ENCODE results near the gene PCDHGA1.

DNA sequence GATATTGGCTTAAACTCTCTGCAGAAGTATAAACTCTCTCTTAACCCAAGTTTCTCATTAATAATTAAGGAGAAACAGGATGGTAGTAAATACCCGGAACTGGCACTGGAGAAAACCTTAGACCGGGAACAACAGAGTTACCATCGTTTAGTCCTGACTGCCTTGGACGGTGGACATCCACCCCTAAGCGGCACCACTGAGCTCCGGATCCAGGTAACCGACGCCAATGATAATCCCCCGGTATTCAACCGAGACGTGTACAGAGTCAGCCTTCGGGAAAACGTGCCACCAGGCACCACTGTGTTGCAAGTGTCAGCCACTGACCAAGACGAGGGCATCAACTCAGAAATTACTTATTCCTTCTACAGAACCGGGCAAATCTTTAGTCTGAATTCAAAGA, 68.3 kb downstream of the PCDHGA1 start:
- no peak for TF ChIP-seq EZH2 (IDR thresholded peaks at IDR 0.05)
- TF ChIP-seq CTCF (IDR thresholded peaks at IDR 0.05), result no peak
- no peak for TF ChIP-seq EZH2phosphoT487 (IDR thresholded peaks at IDR 0.05)
